Brain pericyte (primary cell): ENCODE results near the gene ZCCHC12.
"Not testable (repeated sequence)": the region's sequence is repeated elsewhere in the genome, so short reads cannot be mapped to it uniquely, and the experiment has no call there.

Experiments used
- DNase-seq: peaks from one replicate; pipeline ENCODE4 v3.0.0-alpha.2; 2012; ENCODE audit warnings: low read depth, low spot score

Gene ZCCHC12

GRCh38 chrX:118823263-118824172 lies at the start of gene ZCCHC12:
TSS of gene ZCCHC12 (plus strand) at chrX:118823824. CDS start at chrX:118825245, 1,421 bp downstream.
- no peak for DNase-seq

- DNase-seq, result no peak
These were observed 44.0 kb upstream of the ZCCHC12 start for GRCh38 chrX:118779581-118779980.

- no peak for DNase-seq
These were observed 43.1 kb upstream of the ZCCHC12 start for GRCh38 chrX:118780509-118780908.

GRCh38 chrX:118780911-118781310 lies 42.7 kb upstream of the ZCCHC12 start:
- no peak for DNase-seq

- no peak for DNase-seq
These were observed 27.9 kb upstream of the ZCCHC12 start for GRCh38 chrX:118795528-118796280.

- DNase-seq, result no peak
These were observed 20.8 kb upstream of the ZCCHC12 start for GRCh38 chrX:118802857-118803256.

GRCh38 chrX:118807151-118808017 lies 16.2 kb upstream of the ZCCHC12 start:
- no peak for DNase-seq

GRCh38 chrX:118817257-118817656 lies 6.4 kb upstream of the ZCCHC12 start:
- not testable (repeated sequence) for DNase-seq

GRCh38 chrX:118824173-118824730 lies 628 bp downstream of the ZCCHC12 start:
- no peak for DNase-seq

- no peak for DNase-seq
These were observed 1.6 kb downstream of the ZCCHC12 start for GRCh38 chrX:118825227-118825626.

- DNase-seq, result no peak
These were observed 15.8 kb downstream of the ZCCHC12 start for GRCh38 chrX:118839334-118839958.

GRCh38 chrX:118847676-118848075 lies 24.1 kb downstream of the ZCCHC12 start:
- no peak for DNase-seq

GRCh38 chrX:118853596-118853995 lies 30.0 kb downstream of the ZCCHC12 start:
- DNase-seq, result no peak

- no peak for DNase-seq
These were observed 32.2 kb downstream of the ZCCHC12 start for GRCh38 chrX:118855681-118856310.

- no peak for DNase-seq
These were observed 33.4 kb downstream of the ZCCHC12 start for GRCh38 chrX:118857006-118857405.

GRCh38 chrX:118861338-118861737 lies 37.7 kb downstream of the ZCCHC12 start:
- no peak for DNase-seq

- DNase-seq, result no peak
These were observed 38.5 kb downstream of the ZCCHC12 start for GRCh38 chrX:118862091-118862490.

- no peak for DNase-seq
These were observed 39.4 kb downstream of the ZCCHC12 start for GRCh38 chrX:118862979-118863378.

- DNase-seq, result no peak
These were observed 40.5 kb downstream of the ZCCHC12 start for GRCh38 chrX:118864063-118864635.

GRCh38 chrX:118865231-118865630 lies 41.6 kb downstream of the ZCCHC12 start:
- DNase-seq, result no peak
